Glutamatergic neuron (in vitro differentiated cells): ENCODE results near the gene RAP1GAP. TPM values are rescaled to one million over a fixed set of nuclear protein-coding genes. Genes with fewer than 3 reads are reported as not detected.
"Not testable (repeated sequence)": the region's sequence is repeated elsewhere in the genome, so short reads cannot be mapped to it uniquely, and the experiment has no call there.

Experiments used
- DNase-seq: peaks from one replicate; pipeline ENCODE4 v3.0.0; 2022
- H3K27ac Mint-ChIP-seq: one replicate; pipeline ENCODE4 v1.8.0; 2020; ENCODE audit warnings: mild to moderate bottlenecking, mixed read lengths, inconsistent platforms; ENCODE audit not compliant: unreplicated experiment
- H3K27me3 Mint-ChIP-seq: one replicate; pipeline ENCODE4 v1.8.0; 2020; ENCODE audit warnings: mild to moderate bottlenecking, moderate library complexity, mixed read lengths, inconsistent platforms; ENCODE audit not compliant: unreplicated experiment
- H3K36me3 Mint-ChIP-seq: one replicate; pipeline ENCODE4 v1.8.0; 2020; ENCODE audit warnings: mild to moderate bottlenecking, mixed read lengths, inconsistent platforms; ENCODE audit not compliant: unreplicated experiment
- H3K4me1 Mint-ChIP-seq: one replicate; pipeline ENCODE4 v1.8.0; 2020; ENCODE audit warnings: mild to moderate bottlenecking, low read depth, mixed read lengths, inconsistent platforms; ENCODE audit not compliant: unreplicated experiment
- H3K4me3 Mint-ChIP-seq: one replicate; pipeline ENCODE4 v1.8.0; 2020; ENCODE audit warnings: mild to moderate bottlenecking, mixed read lengths, inconsistent platforms; ENCODE audit not compliant: unreplicated experiment
- H3K9me3 Mint-ChIP-seq: one replicate; pipeline ENCODE4 v1.8.0; 2020; ENCODE audit warnings: mild to moderate bottlenecking, moderate library complexity, mixed read lengths, inconsistent platforms; ENCODE audit not compliant: unreplicated experiment
- CTCF ChIP-seq: fragments of 200-600 bp; sonication (generic); IDR thresholded peaks from one replicate; pipeline ENCODE4 v1.5.0; 2021; ENCODE audit not compliant: partially characterized antibody, unreplicated experiment
- total RNA-seq: library from RNA; stranded (reverse); fragmentation: NEBNext Ultra II Directional; extraction: Animal tissue kit (Norgen Biotek cat#: 25700); gene quantifications from one replicate; pipeline ENCODE4 v1.2.1, GENCODE V29; 2021; ENCODE audit not compliant: unreplicated experiment

RAP1GAP gene
- total RNA-seq, 1 donor from 2014 or later = 4.8 TPM

DNA sequence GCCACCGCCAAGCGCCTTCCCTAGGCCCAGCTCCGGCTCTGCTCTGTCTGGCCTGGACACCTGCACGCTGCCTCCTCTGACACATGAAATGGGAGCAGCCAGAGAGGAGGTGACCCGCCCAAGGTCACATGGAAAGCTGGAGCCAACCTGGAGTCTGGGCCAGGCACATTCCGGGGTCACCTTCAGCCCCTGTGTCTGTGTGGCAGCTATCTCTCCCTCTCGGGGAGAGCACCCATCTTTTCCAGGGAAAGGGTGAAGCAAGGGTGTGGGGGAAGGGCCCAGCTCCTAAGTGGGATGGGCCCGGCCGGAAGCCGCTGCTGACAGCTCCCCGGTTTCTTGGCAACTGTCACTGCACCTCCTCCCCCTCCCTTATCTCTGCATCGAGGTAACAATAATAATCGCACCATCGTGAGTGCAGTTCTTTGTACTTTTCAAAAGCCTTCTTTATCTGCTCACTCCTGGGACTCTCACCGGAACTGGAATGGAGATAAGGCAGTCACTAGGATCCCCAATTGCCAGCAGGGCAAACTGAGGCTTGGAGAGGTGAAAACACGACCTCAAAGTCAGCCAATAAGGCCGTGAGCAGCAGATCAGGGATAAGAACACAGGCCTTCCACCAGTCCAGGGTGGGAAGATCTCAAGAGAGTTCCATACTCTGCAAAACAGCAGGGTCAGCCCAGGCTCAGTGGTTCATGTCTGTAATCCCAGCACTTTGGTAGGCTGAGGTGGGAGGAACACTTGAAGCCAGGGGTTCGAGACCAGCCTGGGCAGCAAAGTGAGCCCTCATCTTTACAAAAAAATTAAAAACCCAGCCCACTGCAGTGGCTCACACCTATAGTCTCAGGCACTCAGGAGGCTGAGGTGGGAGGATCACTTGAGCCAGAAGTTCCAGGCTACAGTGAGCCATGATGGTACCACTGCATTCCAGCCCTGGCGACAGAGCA lies 36.9 kb downstream of the RAP1GAP start:
- no peaks in the 10 kb centered on the region for H3K36me3 Mint-ChIP-seq
- H3K4me1 Mint-ChIP-seq = no peaks in the 10 kb centered on the region
- H3K27ac Mint-ChIP-seq = no peak overlapping the region
- H3K27me3 Mint-ChIP-seq = peaks cover 8% of the 10 kb centered on the region
- TF ChIP-seq CTCF = no peak
- H3K9me3 Mint-ChIP-seq = peaks cover 2% of the 10 kb centered on the region
- H3K4me3 Mint-ChIP-seq = no peak overlapping the region
- DNase-seq = no peak

- H3K4me3 Mint-ChIP-seq, H3K36me3 Mint-ChIP-seq, H3K27ac Mint-ChIP-seq, H3K27me3 Mint-ChIP-seq, DNase-seq, H3K4me1 Mint-ChIP-seq, H3K9me3 Mint-ChIP-seq: not testable (repeated sequence)
These were observed 37.6 kb downstream of the RAP1GAP start for GRCh38 chr1:21631590-21631943.

- no peaks in the 10 kb centered on the region for H3K4me1 Mint-ChIP-seq
- TF ChIP-seq CTCF = no peak
These were observed 38.4 kb downstream of the RAP1GAP start for GRCh38 chr1:21630571-21631343.

GRCh38 chr1:21629971-21630370 lies 39.2 kb downstream of the RAP1GAP start:
- no peak for TF ChIP-seq CTCF
- no peak overlapping the region for H3K27ac Mint-ChIP-seq
- H3K4me3 Mint-ChIP-seq = no peak overlapping the region
- no peaks in the 10 kb centered on the region for H3K36me3 Mint-ChIP-seq
- DNase-seq = no peak
- peaks cover 4% of the 10 kb centered on the region for H3K9me3 Mint-ChIP-seq
- no peaks in the 10 kb centered on the region for H3K4me1 Mint-ChIP-seq
- peaks cover 5% of the 10 kb centered on the region for H3K27me3 Mint-ChIP-seq

More at GRCh38 chr1:21630571-21631343, 38.4 kb downstream of the RAP1GAP start:
- Mint-ChIP-seq H3K27ac (no peak overlapping the region), H3K9me3 (peaks cover 4% of the 10 kb centered on the region), H3K4me3 (no peak overlapping the region), H3K27me3 (peaks cover 8% of the 10 kb centered on the region), H3K36me3 (no peaks in the 10 kb centered on the region)
- no peak for DNase-seq

DNA sequence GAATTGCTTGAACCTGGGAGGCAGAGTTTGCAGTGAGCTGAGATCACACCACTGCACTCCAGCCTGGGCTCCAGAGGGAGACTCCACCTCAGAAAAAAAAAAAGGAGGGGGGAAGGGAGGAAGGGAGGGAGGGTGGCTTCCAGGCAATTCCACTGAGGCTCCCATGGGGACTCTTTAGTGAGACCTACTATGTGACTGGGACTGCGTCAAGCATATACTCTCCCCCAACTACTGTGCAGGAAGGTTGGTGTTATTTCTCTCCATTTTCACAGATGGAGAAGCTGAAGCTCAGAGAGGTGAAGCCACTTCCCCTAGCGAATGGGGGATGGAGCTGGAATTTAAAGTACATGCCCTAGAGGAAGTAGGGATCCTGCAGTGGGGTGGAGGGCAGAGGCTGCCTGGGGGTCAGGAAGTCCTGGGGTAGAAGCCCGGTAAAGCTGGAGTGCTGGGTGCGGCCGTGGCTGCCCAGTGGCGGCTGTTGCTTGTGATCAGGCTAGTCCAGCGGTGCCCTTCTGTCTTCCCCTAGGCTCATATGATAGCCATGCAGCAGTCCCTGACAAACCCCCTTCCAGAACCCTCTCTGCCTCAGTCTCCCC lies 40.3 kb downstream of the RAP1GAP start:
- Mint-ChIP-seq H3K27ac (no peak overlapping the region), H3K4me1 (peaks cover under 1% of the 10 kb centered on the region), H3K9me3 (peaks cover 5% of the 10 kb centered on the region), H3K36me3 (no peaks in the 10 kb centered on the region), H3K4me3 (no peak overlapping the region), H3K27me3 (peaks cover 4% of the 10 kb centered on the region)
- DNase-seq = no peak
- no peak for TF ChIP-seq CTCF
